NCI-H2107 (cell line): Measurements from ENCODE around the gene POU2F3.

ENCODE experiments used
- DNase-seq: peaks from one replicate; lab custom pipeline; 2025; lab: John Stamatoyannopoulos, UW

Gene POU2F3

GRCh38 chr11:120338107-120338933 lies 98.4 kb downstream of the POU2F3 start:
- DNase-seq = no peak

GRCh38 chr11:120339394-120339890 lies 99.5 kb downstream of the POU2F3 start:
- DNase-seq = no peak

GRCh38 chr11:120340529-120340928 lies 100.6 kb downstream of the POU2F3 start:
- DNase-seq = no peak

GRCh38 chr11:120342226-120342625 lies 102.3 kb downstream of the POU2F3 start:
- no peak for DNase-seq

GRCh38 chr11:120342678-120343077 lies 102.7 kb downstream of the POU2F3 start:
- DNase-seq = no peak

GRCh38 chr11:120343429-120343828 lies 103.5 kb downstream of the POU2F3 start:
- no peak for DNase-seq

- DNase-seq = no peak
These were observed 104.5 kb downstream of the POU2F3 start for GRCh38 chr11:120344302-120345004.

- DNase-seq = no peak
These were observed 106.3 kb downstream of the POU2F3 start for GRCh38 chr11:120346233-120346632.

GRCh38 chr11:120350637-120351036 lies 110.7 kb downstream of the POU2F3 start:
- no peak for DNase-seq

GRCh38 chr11:120352405-120352804 lies 112.5 kb downstream of the POU2F3 start:
- no peak for DNase-seq

- no peak for DNase-seq
These were observed 114.1 kb downstream of the POU2F3 start for GRCh38 chr11:120354068-120354467.

- no peak for DNase-seq
These were observed 114.8 kb downstream of the POU2F3 start for GRCh38 chr11:120354779-120355178.

GRCh38 chr11:120357620-120358019 lies 117.7 kb downstream of the POU2F3 start:
- DNase-seq = no peak

- no peak for DNase-seq
These were observed 118.8 kb downstream of the POU2F3 start for GRCh38 chr11:120358729-120359128.

GRCh38 chr11:120363436-120363835 lies 123.5 kb downstream of the POU2F3 start:
- no peak for DNase-seq

- DNase-seq = no peak
These were observed 125.6 kb downstream of the POU2F3 start for GRCh38 chr11:120365512-120365911.
